GM19238 (cell line): Measurements from ENCODE around the gene FBRSL1.

Source experiments
- DNase-seq: peaks from one replicate; pipeline ENCODE4 v3.0.0; 2011; ENCODE audit warnings: low spot score; ENCODE audit not compliant: insufficient read length

The FBRSL1 gene

GRCh38 chr12:132555686-132556085 lies 65.7 kb downstream of the FBRSL1 start:
- DNase-seq = no peak

- DNase-seq = no peak
Measured at GRCh38 chr12:132556216-132556615, 66.3 kb downstream of the FBRSL1 start.

- DNase-seq = no peak
Measured at GRCh38 chr12:132556801-132557200, 66.8 kb downstream of the FBRSL1 start.

- no peak for DNase-seq
Measured at GRCh38 chr12:132557291-132558015, 67.5 kb downstream of the FBRSL1 start.

- DNase-seq = no peak
Measured at GRCh38 chr12:132558042-132558856, 68.3 kb downstream of the FBRSL1 start.

GRCh38 chr12:132558861-132559623 lies 69.1 kb downstream of the FBRSL1 start:
- DNase-seq = peak; percentile 42

GRCh38 chr12:132559652-132560363 lies 69.9 kb downstream of the FBRSL1 start:
- peak; percentile 52 for DNase-seq

GRCh38 chr12:132560364-132560613 lies 70.3 kb downstream of the FBRSL1 start:
- no peak for DNase-seq

- peak; percentile 87 for DNase-seq
Measured at GRCh38 chr12:132560614-132561426, 70.9 kb downstream of the FBRSL1 start.
